GM12878 (cell line): ENCODE measurements around the gene IQGAP2. TPM values are rescaled to one million over a fixed set of nuclear protein-coding genes. Genes with fewer than 3 reads are reported as not detected.

Source experiments
- ATAC-seq: fragments of 200-7000 bp; cut with Tn5 transposase; 3 replicates; pipeline ENCODE4 v1.9.1; 2020; ENCODE audit warnings: mild to moderate bottlenecking, moderate library complexity
- BruUV-seq: library from RNA; stranded (reverse); fragments of 400-500 nt; replicated peaks from 2 replicates; lab custom pipeline; 2021; lab: Mats Ljungman, UMichigan
- CTCF ChIA-PET: fragments of 300-600 bp; sonication (Branson Sonifier 250); formaldehyde crosslinking; extraction: SDS; loops from one replicate; lab custom pipeline; 2021; ENCODE audit warnings: inconsistent platforms; lab: Yijun Ruan, JAX
- POLR2A ChIA-PET: fragments of 350-600 bp; formaldehyde crosslinking; extraction: SDS; loops from one replicate; lab custom pipeline; 2021; ENCODE audit warnings: inconsistent platforms; lab: Charles Lee
- RAD21 ChIA-PET: fragments of 300-600 bp; sonication (Branson Sonifier 250); formaldehyde crosslinking; loops from one replicate; lab custom pipeline; 2023; ENCODE audit warnings: antibody characterized with exemption; ENCODE audit not compliant: unreplicated experiment; lab: Charles Lee
- SMC1A ChIA-PET: fragments of 300-600 bp; sonication (Branson Sonifier 250); formaldehyde crosslinking; loops from one replicate; lab custom pipeline; 2023; ENCODE audit not compliant: unreplicated experiment, uncharacterized antibody; lab: Charles Lee
- DNase-seq: peaks from one replicate; pipeline ENCODE4 v3.0.0-alpha.2; 2011; ENCODE audit warnings: low read depth, low spot score
- FAIRE-seq: peaks from 3 replicates; lab custom pipeline; 2011; peaks lifted over from hg19 to GRCh38; lab: Jason Lieb, UNC
- H2AFZ ChIP-seq: 2 replicates; pipeline ENCODE4 v1.6.0; 2011; ENCODE audit warnings: low read depth, low read length, control low read depth; ENCODE audit not compliant: control insufficient read depth
- H3K27ac ChIP-seq: 2 replicates; pipeline ENCODE4 v1.5.1; 2011; ENCODE audit warnings: control low read depth; ENCODE audit not compliant: control insufficient read depth, insufficient read depth
- H3K27me3 ChIP-seq, 2 experiments: replicated peaks in 1 of 2; 2 replicates each; pipeline versions ENCODE4 v1.6.0 to v1.6.1; 2011; ENCODE audit warnings: low read length in 1 of 2; ENCODE audit not compliant: control insufficient read depth in 2 of 2, insufficient read depth in 2 of 2
- H3K36me3 ChIP-seq, 2 experiments: 2 replicates each; pipeline ENCODE4 v1.5.1; 2011; ENCODE audit warnings: low read length in 1 of 2; ENCODE audit not compliant: control insufficient read depth in 2 of 2, insufficient read depth in 2 of 2
- H3K4me1 ChIP-seq: 2 replicates; pipeline ENCODE4 v1.6.1; 2011; ENCODE audit warnings: mild to moderate bottlenecking, low read length, moderate library complexity, mixed read lengths; ENCODE audit not compliant: control insufficient read depth, insufficient read depth
- H3K4me2 ChIP-seq: 2 replicates; pipeline ENCODE4 v1.6.0; 2011; ENCODE audit warnings: control low read depth; ENCODE audit not compliant: control insufficient read depth, insufficient read depth
- H3K4me3 ChIP-seq: fragments of 200-600 bp; sonication (generic); 2 replicates; pipeline ENCODE4 v1.5.1; 2016
- H3K79me2 ChIP-seq: 2 replicates; pipeline ENCODE4 v1.6.0; 2011; ENCODE audit warnings: low read length; ENCODE audit not compliant: control insufficient read depth, insufficient read depth
- H3K9ac ChIP-seq: 2 replicates; pipeline ENCODE4 v1.8.0; 2011; ENCODE audit warnings: low read length, control low read depth, mixed read lengths; ENCODE audit not compliant: control insufficient read depth, insufficient read depth
- H3K9me3 ChIP-seq: replicated peaks from 3 replicates; pipeline ENCODE4 v1.5.1; 2011; ENCODE audit warnings: mild to moderate bottlenecking, low read length; ENCODE audit not compliant: control insufficient read depth, insufficient read depth
- H4K20me1 ChIP-seq: 2 replicates; pipeline ENCODE4 v1.6.0; 2011; ENCODE audit not compliant: control insufficient read depth, insufficient read depth
- ATF7 ChIP-seq: fragments of 450-650 bp; IDR thresholded peaks from 2 replicates; pipeline ENCODE4 v1.6.1; 2016; ENCODE audit warnings: low read depth, mild to moderate bottlenecking
- CBX3 ChIP-seq: fragments of 200-600 bp; sonication (generic); IDR thresholded peaks from 2 replicates; pipeline ENCODE4 v1.6.1; 2016; ENCODE audit warnings: low read depth, borderline replicate concordance
- CEBPZ ChIP-seq: fragments of 150-350 bp; IDR thresholded peaks from 2 replicates; pipeline ENCODE4 v1.6.1; 2016; ENCODE audit warnings: low read depth, low read length
- DPF2 ChIP-seq: fragments of 450-650 bp; IDR thresholded peaks from 2 replicates; pipeline ENCODE4 v1.6.1; 2017; ENCODE audit warnings: mild to moderate bottlenecking
- PBX3 ChIP-seq: IDR thresholded peaks from 2 replicates; pipeline ENCODE4 v1.6.1; 2011; ENCODE audit warnings: mild to moderate bottlenecking, low read depth, low read length, moderate library complexity; ENCODE audit not compliant: insufficient replicate concordance
- POLR2AphosphoS5 ChIP-seq: IDR thresholded peaks from 2 replicates; pipeline ENCODE4 v1.6.1; 2011; ENCODE audit warnings: mild to moderate bottlenecking, low read length, inconsistent platforms
- PRDM15 ChIP-seq: fragments of 450-650 bp; formaldehyde crosslinking; IDR thresholded peaks from 2 replicates; pipeline ENCODE4 v1.4.0; 2020; ENCODE audit warnings: mild to moderate bottlenecking, moderate library complexity
- SMARCA5 ChIP-seq: fragments of 450-650 bp; IDR thresholded peaks from 2 replicates; pipeline ENCODE4 v1.6.1; 2017; ENCODE audit warnings: mild to moderate bottlenecking
- TBL1XR1 ChIP-seq: IDR thresholded peaks from 2 replicates; pipeline ENCODE4 v1.6.1; 2012; ENCODE audit warnings: low read depth, low read length, improper control_type of control experiment
- WGBS: methylation state at CpG from one replicate; pipeline ENCODE4 v1.1.6; 2016; ENCODE audit warnings: low lambda C conversion rate; ENCODE audit not compliant: insufficient replicate concordance, insufficient coverage; ENCODE audit errors: missing lambda C conversion rate; 5-methylcytosine and 5-hydroxymethylcytosine counted together
- in situ Hi-C: fragments of 300-500 bp; cut with MboI; formaldehyde crosslinking; loops from 9 replicates; pipeline ENCODE4 v1.14.3; 2018; ENCODE audit warnings: mixed read lengths
- intact Hi-C: fragments of 100-400 bp; cut with micrococcal nuclease; formaldehyde crosslinking; loops from one replicate; pipeline ENCODE4 v1.14.2; 2022; ENCODE audit not compliant: unreplicated experiment
- polyA plus RNA-seq, 11 experiments: library from polyadenylated mRNA; depleted of rRNA in 4 of 11; unstranded in 6 of 11; stranded (reverse) in 5 of 11; fragments of >200 nt; fragmentation: Nextera tagmentation in 4 of 11; fragmentation: Illumina TruSeq in 1 of 11; extraction: Ambion mirVana in 4 of 11; extraction: Trizol in 1 of 11; gene quantifications; 1 replicate in 1 of 11; 2 replicates in 10 of 11; pipeline versions ENCODE4 v1.2.1 to v1.2.3, GENCODE V29; 2011 to 2016; ENCODE audit warnings: inconsistent platforms in 2 of 11, missing spikeins in 2 of 11, low read depth in 1 of 11
- total RNA-seq, 4 experiments: library from RNA; depleted of rRNA in 3 of 4; stranded (reverse); fragments of >200 nt in 3 of 4; fragmentation: Illumina TruSeq in 1 of 4; extraction: Trizol in 1 of 4; gene quantifications; 2 replicates each; pipeline versions ENCODE4 v1.2.1 to v1.2.3, GENCODE V29; 2013 to 2021

The IQGAP2 gene
- total and polyA plus RNA-seq, 10 of the 15 experiments (the other 5 are each of a cell fraction or from before 2014, with no cell fraction given), result 14.5 to 41.4 (median 21.8) TPM

GRCh38 chr5:76617229-76617628, 214.1 kb downstream of the IQGAP2 start (continued):
- no peak for TF ChIP-seq CEBPZ

- POLR2A ChIA-PET, result no interaction called here
- Histone ChIP-seq H3K4me3 (no peak overlapping the region), H3K9ac (no peak overlapping the region), H3K9me3 (no peaks in the 10 kb centered on the region), H2AFZ (no peak overlapping the region), H3K27ac (no peak overlapping the region), H3K4me2 (no peak overlapping the region), H3K27me3 (no peaks in the 10 kb centered on the region), H3K36me3 (no peaks in the 10 kb centered on the region; a peak in 1 of 4 replicates), H4K20me1 (no peaks in the 10 kb centered on the region), H3K4me1 (no peaks in the 10 kb centered on the region), H3K79me2 (no peaks in the 10 kb centered on the region)
- ATAC-seq (no peak), DNase-seq (no peak), FAIRE-seq (no peak)
- no TSS peak for BruUV-seq
- SMC1A ChIA-PET, result interaction anchor here (0.9 kb wide), 1 partner anchor 41 kb away, joined by 5 read pairs; no protein-coding TSS in a partner anchor
- intact Hi-C loops, result no loop called here
- TF ChIP-seq ATF7, result no peak
- no peak for TF ChIP-seq TBL1XR1
- TF ChIP-seq PRDM15 (CRISPR knock-in tag), result no peak
- TF ChIP-seq POLR2AphosphoS5, result no peak
- TF ChIP-seq PBX3, result no peak
- TF ChIP-seq DPF2, result no peak
- no peak for TF ChIP-seq SMARCA5
- TF ChIP-seq CBX3, result no peak
- CTCF ChIA-PET, result interaction anchor here (1.4 kb wide), 1 partner anchor 157 kb away, joined by 4 read pairs; no protein-coding TSS in a partner anchor
- RAD21 ChIA-PET, result no interaction called here
- in situ Hi-C loops, result no loop called here
- 94% methylated on average over 4 of the region's 4 CpGs for WGBS
Observed at GRCh38 chr5:76617675-76618074, 214.6 kb downstream of the IQGAP2 start.
